ENCODE measurements around the gene GAPDHS.

GRCh38 chr19:35590875-35591274 is 57.6 kb downstream of the GAPDHS start:
- TF ChIP-seq, protein P1, sequence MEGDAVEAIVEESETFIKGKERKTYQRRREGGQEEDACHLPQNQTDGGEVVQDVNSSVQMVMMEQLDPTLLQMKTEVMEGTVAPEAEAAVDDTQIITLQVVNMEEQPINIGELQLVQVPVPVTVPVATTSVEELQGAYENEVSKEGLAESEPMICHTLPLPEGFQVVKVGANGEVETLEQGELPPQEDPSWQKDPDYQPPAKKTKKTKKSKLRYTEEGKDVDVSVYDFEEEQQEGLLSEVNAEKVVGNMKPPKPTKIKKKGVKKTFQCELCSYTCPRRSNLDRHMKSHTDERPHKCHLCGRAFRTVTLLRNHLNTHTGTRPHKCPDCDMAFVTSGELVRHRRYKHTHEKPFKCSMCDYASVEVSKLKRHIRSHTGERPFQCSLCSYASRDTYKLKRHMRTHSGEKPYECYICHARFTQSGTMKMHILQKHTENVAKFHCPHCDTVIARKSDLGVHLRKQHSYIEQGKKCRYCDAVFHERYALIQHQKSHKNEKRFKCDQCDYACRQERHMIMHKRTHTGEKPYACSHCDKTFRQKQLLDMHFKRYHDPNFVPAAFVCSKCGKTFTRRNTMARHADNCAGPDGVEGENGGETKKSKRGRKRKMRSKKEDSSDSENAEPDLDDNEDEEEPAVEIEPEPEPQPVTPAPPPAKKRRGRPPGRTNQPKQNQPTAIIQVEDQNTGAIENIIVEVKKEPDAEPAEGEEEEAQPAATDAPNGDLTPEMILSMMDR (IDR thresholded peaks at IDR 0.05) = no peak
- TF ChIP-seq POLR2A (IDR thresholded peaks at IDR 0.05) = no peak
- TF ChIP-seq POLR2AphosphoS5 (IDR thresholded peaks at IDR 0.05; ENCODE audit: insufficient read depth in 1 of 2, low read depth in 1 of 2) = no peak

Data from vagina (tissue), 2 donors.